Body of pancreas (tissue), 4 donors: ENCODE data around the gene MEG3.

Experiments used
- POLR2A ChIP-seq, 3 donors: fragments of 450-650 bp; IDR thresholded peaks; one replicate each; pipeline ENCODE4 v1.6.1; 2016; ENCODE audit warnings: antibody characterized with exemption in 3 of 3, mild to moderate bottlenecking in 2 of 3
- TF ChIP-seq, protein P1 (sequence below), 7 experiments: fragments of 450-650 bp in 4 of 7; fragments of 200-600 bp in 3 of 7; sonication (generic) in 3 of 7; IDR thresholded peaks; one replicate each; pipeline ENCODE4 v1.5.1; 2016 to 2019; ENCODE audit warnings: antibody characterized with exemption in 7 of 7

GRCh38 chr14:100882991-100883788, 57.3 kb downstream of the MEG3 start:
- TF ChIP-seq, protein P1, sequence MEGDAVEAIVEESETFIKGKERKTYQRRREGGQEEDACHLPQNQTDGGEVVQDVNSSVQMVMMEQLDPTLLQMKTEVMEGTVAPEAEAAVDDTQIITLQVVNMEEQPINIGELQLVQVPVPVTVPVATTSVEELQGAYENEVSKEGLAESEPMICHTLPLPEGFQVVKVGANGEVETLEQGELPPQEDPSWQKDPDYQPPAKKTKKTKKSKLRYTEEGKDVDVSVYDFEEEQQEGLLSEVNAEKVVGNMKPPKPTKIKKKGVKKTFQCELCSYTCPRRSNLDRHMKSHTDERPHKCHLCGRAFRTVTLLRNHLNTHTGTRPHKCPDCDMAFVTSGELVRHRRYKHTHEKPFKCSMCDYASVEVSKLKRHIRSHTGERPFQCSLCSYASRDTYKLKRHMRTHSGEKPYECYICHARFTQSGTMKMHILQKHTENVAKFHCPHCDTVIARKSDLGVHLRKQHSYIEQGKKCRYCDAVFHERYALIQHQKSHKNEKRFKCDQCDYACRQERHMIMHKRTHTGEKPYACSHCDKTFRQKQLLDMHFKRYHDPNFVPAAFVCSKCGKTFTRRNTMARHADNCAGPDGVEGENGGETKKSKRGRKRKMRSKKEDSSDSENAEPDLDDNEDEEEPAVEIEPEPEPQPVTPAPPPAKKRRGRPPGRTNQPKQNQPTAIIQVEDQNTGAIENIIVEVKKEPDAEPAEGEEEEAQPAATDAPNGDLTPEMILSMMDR (IDR thresholded peaks at IDR 0.05), result no peak
- no peak for TF ChIP-seq POLR2A (IDR thresholded peaks at IDR 0.05)
